ENCODE data around the gene PDLIM1.
A peak's percentile ranks its signal among the peaks of the same experiment; 100 is the strongest.
"Not testable (repeated sequence)": the region's sequence is repeated elsewhere in the genome, so short reads cannot be mapped to it uniquely, and the experiment has no call there.

PDLIM1 gene

GRCh38 chr10:95237376-95238170 lies 53.2 kb downstream of the PDLIM1 start:
- DNase-seq: peak; percentile 64

- peak; percentile 74 for DNase-seq
These were observed 54.5 kb downstream of the PDLIM1 start for GRCh38 chr10:95236068-95236903.

GRCh38 chr10:95235676-95236067 lies 55.1 kb downstream of the PDLIM1 start:
- no peak for DNase-seq

DNA sequence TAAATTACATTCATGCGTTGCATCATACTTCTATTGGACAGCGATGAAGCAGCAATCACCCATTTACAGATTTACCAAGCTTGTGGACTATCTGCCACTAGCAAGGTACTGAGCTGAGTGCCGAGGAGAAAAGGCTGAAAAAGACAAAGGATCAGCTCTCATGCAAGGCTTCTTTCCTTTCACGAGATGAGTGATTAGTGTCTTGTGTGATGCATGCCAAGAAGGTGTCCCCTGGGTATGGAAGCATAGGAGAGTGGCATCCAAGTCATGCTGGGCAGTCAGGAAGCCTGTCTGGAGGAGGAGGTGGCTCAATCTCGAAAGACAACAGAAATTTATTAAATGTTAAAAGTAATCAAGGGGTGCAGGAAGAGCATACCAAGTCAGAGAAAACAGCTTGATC lies 55.9 kb downstream of the PDLIM1 start:
- DNase-seq: no peak

DNA sequence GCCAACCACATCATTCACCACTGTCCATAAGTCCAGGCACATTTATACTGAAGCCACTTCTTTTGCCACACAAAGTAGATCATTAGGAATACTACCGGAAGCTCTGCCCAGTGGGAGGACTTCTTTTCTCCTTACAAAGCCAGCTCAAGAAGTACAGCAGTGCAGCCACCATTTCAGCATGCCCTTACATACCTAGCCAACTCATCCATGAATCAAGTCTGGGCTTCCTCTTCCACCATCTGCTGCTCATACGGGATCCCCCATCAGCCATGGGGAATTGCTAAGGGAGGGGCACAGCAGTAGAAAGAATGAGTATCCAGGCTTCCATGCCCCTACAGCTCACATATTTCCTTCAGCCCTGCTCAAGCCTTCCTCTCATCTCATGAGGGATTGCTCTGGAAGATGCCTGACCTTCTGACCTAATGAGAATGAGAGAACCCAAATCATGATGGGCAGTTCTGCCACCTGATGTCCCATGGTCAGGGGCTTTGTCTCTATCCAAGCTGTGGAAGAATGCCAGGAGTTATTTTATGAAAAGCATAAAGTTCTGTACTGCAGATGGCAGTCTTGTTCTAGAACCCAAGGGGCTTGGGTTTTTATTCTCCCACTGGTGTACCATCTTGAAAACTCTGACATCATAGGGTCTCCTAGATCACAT lies 57.3 kb downstream of the PDLIM1 start:
- DNase-seq: no peak

DNA sequence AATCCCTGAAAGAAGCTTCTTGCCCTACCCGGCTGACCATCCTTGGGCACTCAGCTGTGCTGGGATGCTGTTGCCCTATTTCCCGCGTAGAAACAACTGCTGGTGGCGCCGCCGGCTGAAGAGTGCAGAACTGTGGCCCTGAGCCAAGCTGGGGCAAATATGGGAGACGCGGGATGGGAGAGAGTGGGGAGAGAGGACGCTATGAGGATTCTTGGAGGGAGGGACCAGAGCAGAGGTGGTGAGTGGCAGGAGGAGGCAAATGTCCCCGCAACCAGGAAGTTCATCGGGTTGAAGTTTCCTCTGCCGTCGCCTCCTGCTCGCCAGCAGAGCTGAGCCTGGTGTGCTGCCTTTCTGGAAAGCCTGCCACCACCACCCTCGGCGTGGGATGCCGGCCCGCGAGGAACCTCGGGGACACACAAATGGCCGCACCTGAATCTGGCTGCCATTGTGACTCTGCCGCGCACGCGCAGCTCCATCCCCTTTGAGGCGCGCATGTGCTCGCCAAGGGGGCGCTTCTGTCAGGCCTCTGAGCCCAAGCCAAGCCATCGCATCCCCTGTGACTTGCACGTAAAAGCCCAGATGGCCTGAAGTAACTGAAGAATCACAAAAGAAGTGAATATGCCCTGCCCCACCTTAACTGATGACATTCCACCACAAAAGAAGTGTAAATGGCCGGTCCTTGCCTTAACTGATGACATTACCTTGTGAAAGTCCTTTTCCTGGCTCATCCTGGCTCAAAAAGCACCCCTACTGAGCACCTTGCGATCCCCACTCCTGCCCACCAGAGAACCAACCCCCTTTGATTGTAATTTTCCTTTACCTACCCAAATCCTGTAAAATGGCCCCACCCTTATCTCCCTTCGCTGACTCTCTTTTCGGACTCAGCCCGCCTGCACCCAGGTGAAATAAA lies 59.9 kb downstream of the PDLIM1 start:
- not testable (repeated sequence) for DNase-seq

DNA sequence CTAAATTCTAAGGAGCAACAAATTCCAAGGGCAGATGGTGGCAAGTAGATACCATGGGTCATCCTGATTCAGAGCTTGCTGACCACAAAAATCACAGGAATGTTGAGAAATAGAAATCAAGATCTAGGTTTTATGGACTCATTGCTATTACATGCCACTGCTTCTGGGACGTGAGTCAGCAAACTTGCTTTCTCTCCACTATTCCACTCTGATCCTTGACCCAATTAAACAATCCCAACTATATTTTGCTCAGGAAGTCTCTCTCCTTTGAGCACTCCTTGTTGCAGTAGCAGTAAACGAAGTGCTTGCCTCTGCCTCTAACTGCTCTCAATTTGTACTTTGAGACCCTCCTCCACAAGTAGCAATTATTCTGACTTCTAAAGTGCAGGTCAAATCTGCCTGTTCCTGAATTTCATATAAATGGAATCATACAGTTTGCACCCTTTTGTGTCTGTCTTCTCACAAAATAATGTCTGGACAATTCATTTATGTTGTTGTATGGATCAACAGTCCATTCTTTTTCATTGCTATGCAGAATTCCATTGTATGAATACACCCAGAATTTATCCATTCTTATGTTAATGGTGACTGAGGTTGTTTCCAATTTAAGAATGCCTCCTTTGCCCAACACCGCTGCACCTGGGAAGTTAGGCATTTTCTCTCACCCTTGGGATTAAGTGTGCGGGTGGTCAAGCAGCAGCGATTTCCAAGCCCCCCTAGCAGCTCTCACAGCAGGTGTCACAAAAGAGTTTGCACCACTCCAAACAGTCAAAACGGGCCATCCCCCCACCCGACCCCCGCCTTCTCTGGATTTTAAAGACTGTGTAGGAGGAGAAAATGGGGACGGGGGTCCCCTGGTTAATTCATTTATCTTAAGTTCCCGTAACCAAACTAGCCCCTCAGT lies 60.8 kb downstream of the PDLIM1 start:
- DNase-seq: peak; percentile 99

GRCh38 chr10:95228934-95229723 lies 61.7 kb downstream of the PDLIM1 start:
- not testable (repeated sequence) for DNase-seq

DNA sequence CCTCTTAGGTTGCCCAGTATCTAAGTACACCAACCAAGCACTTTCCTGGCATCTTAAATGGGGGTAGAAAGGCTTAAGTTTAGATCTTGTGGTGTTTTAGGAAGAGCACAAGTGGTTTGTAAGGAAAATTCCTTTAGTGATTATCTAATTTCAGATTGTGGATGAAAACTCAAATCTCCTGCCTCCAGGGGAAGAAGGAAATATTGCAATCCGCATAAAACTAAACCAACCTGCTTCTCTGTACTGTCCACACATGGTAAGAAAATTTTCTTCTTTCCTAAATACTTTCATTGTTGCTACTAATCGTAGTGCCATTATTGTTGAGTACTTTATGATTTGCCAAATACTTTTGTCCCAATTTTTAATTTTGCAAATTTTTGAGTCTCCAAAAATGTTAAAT lies 65.7 kb downstream of the PDLIM1 start:
- DNase-seq: no peak

DNA sequence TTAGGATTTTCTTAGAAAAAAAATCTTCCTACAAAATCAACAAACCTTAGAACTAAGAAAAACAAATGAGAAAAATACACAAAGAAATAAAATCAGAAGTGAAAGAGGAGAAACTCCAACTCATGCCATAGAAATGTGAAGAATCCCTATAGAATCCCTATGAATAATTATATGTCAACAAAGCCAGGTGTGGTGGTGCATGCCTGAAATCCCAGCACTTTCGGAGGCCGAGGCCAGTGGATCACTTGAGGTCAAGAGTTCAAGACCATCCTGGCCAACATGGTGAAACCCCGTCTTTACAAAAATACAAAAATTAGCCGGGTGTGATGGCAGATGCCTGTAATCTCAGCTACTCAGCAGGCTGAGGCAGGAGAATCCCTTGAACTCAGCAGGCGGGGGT lies 69.7 kb downstream of the PDLIM1 start:
- peak; percentile 67 for DNase-seq

GRCh38 chr10:95220539-95220938 lies 70.3 kb downstream of the PDLIM1 start:
- DNase-seq: no peak

- DNase-seq: peak; percentile 44
These were observed 73.3 kb downstream of the PDLIM1 start for GRCh38 chr10:95217476-95217875.

GRCh38 chr10:95214793-95215192 lies 76.0 kb downstream of the PDLIM1 start:
- DNase-seq: peak; percentile 76

DNA sequence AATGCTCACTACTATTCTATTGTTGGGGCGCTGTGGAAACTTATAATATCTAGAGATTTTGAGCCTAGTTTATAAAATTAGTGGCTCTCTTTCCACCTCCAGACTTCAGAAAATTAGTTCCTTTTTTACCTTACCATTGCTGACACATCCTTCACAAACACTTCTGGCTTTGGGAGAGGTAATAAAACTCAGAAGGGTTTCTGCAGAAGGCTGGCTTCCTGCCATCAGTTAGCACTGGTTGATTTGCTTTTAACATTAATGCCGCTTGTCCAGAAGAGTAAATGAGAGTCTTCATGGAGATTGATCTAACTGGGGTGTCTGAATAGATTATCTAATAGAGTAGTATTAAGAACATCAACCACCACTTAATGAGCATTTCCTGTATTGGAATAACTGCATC lies 76.4 kb downstream of the PDLIM1 start:
- peak; percentile 44 for DNase-seq

DNA sequence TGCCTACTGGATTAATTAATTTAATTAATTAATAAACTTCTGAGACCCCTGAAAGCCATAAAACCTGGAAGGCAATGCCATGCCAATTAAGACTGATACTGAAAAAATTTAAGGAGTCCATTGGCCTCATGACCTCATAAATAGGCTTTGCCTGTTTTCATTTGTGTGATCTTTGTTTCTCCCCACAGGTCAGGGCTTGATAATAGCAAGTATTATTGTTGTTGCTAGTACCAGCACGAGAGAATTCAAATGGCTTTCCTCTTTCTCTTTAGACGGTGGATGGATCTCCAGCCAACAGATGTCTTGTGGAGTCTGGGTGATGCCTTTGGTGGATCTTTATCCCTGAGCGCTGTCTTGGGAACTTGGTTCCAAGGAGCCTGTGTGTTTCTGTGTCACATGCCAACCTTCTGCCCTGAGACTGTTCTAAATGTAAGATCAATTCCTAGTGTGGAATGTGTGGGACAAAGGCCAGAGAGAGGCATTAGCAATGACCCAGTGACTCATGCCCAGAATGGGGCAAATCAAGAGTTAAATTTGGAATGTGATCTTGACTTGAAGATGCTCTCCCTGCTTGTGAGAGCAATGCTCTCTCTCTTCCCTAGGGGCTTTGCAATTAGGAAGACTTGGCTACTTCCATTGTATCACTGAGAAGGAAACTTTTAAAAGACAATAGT lies 79.1 kb downstream of the PDLIM1 start:
- peak; percentile 72 for DNase-seq

DNA sequence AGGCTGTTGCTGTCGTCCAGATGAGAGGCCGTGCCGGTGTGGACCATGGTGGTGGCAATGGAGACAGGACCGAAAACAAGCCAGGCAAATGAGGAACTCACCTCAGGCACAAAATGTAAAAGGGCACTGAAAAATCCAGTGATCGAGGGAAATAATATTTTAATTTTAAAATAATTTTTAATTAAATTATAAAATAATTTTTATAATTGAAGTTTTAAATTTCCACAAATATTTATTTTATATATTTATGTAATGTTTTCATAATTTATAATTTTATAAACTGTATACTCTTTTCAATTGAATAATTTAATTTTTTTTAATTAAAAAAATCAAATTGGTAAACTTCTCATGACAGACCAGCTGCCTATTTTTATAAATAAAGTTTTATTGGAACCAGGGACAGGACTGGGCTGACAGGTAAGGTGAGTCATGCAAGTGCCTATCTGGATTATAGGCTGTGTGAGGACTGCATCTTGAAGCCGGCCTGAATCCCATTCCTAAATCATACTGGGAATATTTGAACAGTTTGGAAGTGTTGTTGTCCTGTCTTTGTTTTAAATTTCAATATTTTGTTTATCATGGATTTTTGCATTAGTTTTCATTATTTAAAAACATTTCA lies 81.2 kb downstream of the PDLIM1 start:
- DNase-seq: no peak

GRCh38 chr10:95208702-95209391 lies 82.0 kb downstream of the PDLIM1 start:
- DNase-seq: peak; percentile 16

GRCh38 chr10:95202865-95203264 lies 87.9 kb downstream of the PDLIM1 start:
- DNase-seq: not testable (repeated sequence)

- DNase-seq: peak; percentile 73
These were observed 89.1 kb downstream of the PDLIM1 start for GRCh38 chr10:95201736-95202135.

Data from EL (cell line).